Karpas-422 (cell line): ENCODE results near the gene SARNP. TPM values are rescaled to one million over a fixed set of nuclear protein-coding genes. Genes with fewer than 3 reads are reported as not detected.
A peak's percentile ranks its signal among the peaks of the same experiment; 100 is the strongest.

Source experiments
- DNase-seq: peaks from one replicate; pipeline ENCODE4 v3.0.0-alpha.2; 2015
- H2AFZ ChIP-seq: fragments of 200-600 bp; sonication (generic); 2 replicates; pipeline ENCODE4 v1.6.1; 2014; ENCODE audit warnings: antibody characterized with exemption, low read length, mixed read lengths
- H3K27ac ChIP-seq: fragments of 200-600 bp; sonication (generic); 2 replicates; pipeline ENCODE4 v1.5.1; 2014; ENCODE audit warnings: mild to moderate bottlenecking, low read length, moderate library complexity
- H3K27me3 ChIP-seq: fragments of 200-600 bp; sonication (generic); 2 replicates; pipeline ENCODE4 v1.6.1; 2014; ENCODE audit warnings: low read length, mixed read lengths
- H3K36me3 ChIP-seq: fragments of 200-600 bp; sonication (generic); 2 replicates; pipeline ENCODE4 v1.6.1; 2014; ENCODE audit warnings: low read length, mixed read lengths; ENCODE audit not compliant: insufficient read depth
- H3K4me1 ChIP-seq: fragments of 200-600 bp; sonication (generic); 2 replicates; pipeline ENCODE4 v1.6.1; 2014; ENCODE audit warnings: mild to moderate bottlenecking, low read length, mixed read lengths
- H3K4me2 ChIP-seq: fragments of 200-600 bp; sonication (generic); 2 replicates; pipeline ENCODE4 v1.6.1; 2014; ENCODE audit warnings: low read length, low read depth, mild to moderate bottlenecking; ENCODE audit not compliant: poor library complexity, severe bottlenecking
- H3K4me3 ChIP-seq: fragments of 200-600 bp; sonication (generic); 2 replicates; pipeline ENCODE4 v1.5.1; 2014; ENCODE audit warnings: mild to moderate bottlenecking, antibody characterized with exemption, low read length, mixed read lengths
- H3K79me2 ChIP-seq: fragments of 200-600 bp; sonication (generic); 2 replicates; pipeline ENCODE4 v1.6.1; 2014; ENCODE audit warnings: mild to moderate bottlenecking, low read length, mixed read lengths
- H3K9ac ChIP-seq: fragments of 200-600 bp; sonication (generic); 2 replicates; pipeline ENCODE4 v1.6.0; 2014; ENCODE audit warnings: low read length
- H3K9me2 ChIP-seq: fragments of 200-600 bp; sonication (generic), shearing (Covaris generic); replicated peaks from 2 replicates; pipeline ENCODE4 v1.6.0; 2014; ENCODE audit warnings: mild to moderate bottlenecking, low read length, moderate library complexity; ENCODE audit not compliant: insufficient read depth
- H3K9me3 ChIP-seq: fragments of 300-700, 200-600 bp; sonication (generic); 2 replicates; pipeline ENCODE4 v1.6.1; 2014; ENCODE audit warnings: low read length, mixed read lengths
- H4K20me1 ChIP-seq: fragments of 200-600 bp; sonication (generic); 2 replicates; pipeline ENCODE4 v1.6.1; 2014; ENCODE audit warnings: mild to moderate bottlenecking, antibody characterized with exemption, low read length, low read depth; ENCODE audit not compliant: insufficient read depth
- total RNA-seq: library from RNA; depleted of rRNA; stranded (reverse); fragments of >200 nt; shearing (Covaris generic); gene quantifications from 2 replicates; pipeline ENCODE4 v1.2.3, GENCODE V29; 2014; ENCODE audit warnings: low replicate concordance

The SARNP gene
- total RNA-seq, 1 experiment from 2014 or later: 64.9 TPM

DNA sequence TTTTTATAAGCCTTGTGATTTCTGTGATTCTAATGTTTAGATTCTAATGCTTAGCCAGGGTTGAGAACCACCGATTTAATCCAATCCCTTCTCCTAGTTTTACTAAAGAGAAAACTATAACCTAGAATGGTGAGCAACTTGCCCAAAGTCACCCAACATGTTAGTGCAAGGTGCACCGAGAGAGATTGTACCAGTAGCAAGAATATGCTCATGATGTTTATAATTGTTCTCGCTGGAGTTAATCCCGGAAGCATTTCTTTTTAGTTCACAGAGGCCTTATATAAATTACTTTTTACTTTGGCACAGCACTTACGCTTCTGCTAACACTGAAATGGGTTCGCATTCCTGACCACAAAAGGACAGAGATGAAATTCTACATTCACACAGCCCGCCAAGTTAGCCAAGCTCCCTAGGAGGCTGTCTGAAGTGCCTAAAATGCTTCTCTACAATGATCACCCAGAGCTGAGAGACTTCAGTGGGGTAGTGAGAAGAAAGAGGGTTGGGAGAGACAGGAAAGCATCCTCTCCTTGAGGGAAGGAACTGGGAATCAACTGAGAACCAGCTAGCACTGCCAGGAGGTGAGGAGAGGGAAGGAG is 102.3 kb downstream of the SARNP start:
- peak overlapping the region; percentile 74 for H3K4me3 ChIP-seq

DNA sequence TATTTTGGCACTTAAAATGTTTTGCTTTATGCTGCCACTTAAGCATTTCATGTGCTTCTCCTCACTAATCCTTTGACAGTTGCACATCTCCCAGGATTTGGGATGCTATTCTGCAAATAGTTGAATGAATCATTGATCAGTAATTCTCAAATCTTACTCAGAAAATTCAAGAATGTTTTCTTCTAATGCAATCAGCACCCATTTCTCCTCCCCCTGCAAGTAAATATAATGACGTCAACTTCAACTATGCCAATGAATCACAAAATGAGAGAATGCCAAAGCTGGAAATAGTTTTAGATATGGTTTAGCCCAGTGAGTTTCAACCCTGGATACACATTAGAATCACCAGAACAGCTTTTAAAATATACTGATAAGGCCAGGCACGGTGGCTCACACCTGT is 103.8 kb downstream of the SARNP start:
- Histone ChIP-seq H3K4me3 (no peak overlapping the region), H3K27me3 (no peaks in the 10 kb centered on the region), H3K9me3 (no peaks in the 10 kb centered on the region), H3K79me2 (peaks cover 23% of the 10 kb centered on the region), H3K27ac (no peak overlapping the region), H3K9ac (no peak overlapping the region), H3K9me2 (no peaks in the 10 kb centered on the region), H2AFZ (no peak overlapping the region), H3K36me3 (no peaks in the 10 kb centered on the region), H3K4me2 (no peak overlapping the region), H3K4me1 (peaks cover 27% of the 10 kb centered on the region), H4K20me1 (no peaks in the 10 kb centered on the region)
- no peak for DNase-seq

More for the DNA sequence above, 102.3 kb downstream of the SARNP start:
- Histone ChIP-seq H3K9ac (peak overlapping the region; percentile 84), H3K27ac (no peak overlapping the region), H3K36me3 (no peaks in the 10 kb centered on the region), H3K4me2 (peak overlapping the region; percentile 95), H4K20me1 (no peaks in the 10 kb centered on the region), H3K9me2 (no peaks in the 10 kb centered on the region), H3K27me3 (no peaks in the 10 kb centered on the region), H2AFZ (peak overlapping the region; percentile 81), H3K9me3 (no peaks in the 10 kb centered on the region), H3K79me2 (peaks cover 25% of the 10 kb centered on the region), H3K4me1 (peaks cover 34% of the 10 kb centered on the region)
- no peak for DNase-seq

DNA sequence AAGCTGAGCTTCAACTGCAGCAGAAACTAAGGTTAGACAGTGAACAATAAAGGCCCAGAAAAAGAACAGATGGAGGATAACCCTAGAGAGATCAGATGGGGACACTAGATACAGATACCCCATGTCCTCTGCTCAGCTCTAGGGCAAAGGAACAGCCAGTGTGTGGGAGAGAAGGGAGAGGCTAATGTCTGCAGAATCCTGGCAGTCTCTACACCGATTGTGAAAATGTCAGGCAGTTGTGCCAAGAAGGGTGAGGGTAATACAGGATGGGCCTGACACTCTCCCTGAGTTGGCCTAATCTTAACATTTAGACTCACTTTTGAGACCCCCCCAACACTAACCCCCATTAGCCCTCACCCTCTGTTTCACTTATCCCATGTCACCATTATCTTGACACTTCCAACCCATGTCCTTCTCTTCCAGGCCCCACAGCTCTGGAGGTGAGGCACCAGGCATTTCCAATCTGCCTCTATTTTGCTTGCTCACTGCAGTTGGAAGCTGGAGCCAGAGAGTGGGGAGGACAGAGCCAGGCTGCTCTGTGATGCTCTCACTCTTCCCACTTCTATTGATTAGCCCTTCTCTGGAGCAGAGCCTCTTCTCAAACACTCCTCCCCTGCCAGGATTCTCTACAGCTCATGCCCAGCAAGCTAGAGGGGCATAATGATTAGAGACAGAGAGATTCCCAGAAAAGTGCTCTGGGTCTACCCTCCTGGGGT is 104.7 kb downstream of the SARNP start:
- no peak overlapping the region for H3K9ac ChIP-seq
- H2AFZ ChIP-seq: no peak overlapping the region
- H3K36me3 ChIP-seq: no peaks in the 10 kb centered on the region
- peaks cover 25% of the 10 kb centered on the region for H3K4me1 ChIP-seq
- no peak overlapping the region for H3K4me3 ChIP-seq
- no peaks in the 10 kb centered on the region for H4K20me1 ChIP-seq
- H3K9me2 ChIP-seq: no peaks in the 10 kb centered on the region
- no peak overlapping the region for H3K27ac ChIP-seq
- no peak overlapping the region for H3K4me2 ChIP-seq
- H3K27me3 ChIP-seq: no peaks in the 10 kb centered on the region
- peaks cover 14% of the 10 kb centered on the region for H3K79me2 ChIP-seq
- H3K9me3 ChIP-seq: no peaks in the 10 kb centered on the region
- DNase-seq: no peak

DNA sequence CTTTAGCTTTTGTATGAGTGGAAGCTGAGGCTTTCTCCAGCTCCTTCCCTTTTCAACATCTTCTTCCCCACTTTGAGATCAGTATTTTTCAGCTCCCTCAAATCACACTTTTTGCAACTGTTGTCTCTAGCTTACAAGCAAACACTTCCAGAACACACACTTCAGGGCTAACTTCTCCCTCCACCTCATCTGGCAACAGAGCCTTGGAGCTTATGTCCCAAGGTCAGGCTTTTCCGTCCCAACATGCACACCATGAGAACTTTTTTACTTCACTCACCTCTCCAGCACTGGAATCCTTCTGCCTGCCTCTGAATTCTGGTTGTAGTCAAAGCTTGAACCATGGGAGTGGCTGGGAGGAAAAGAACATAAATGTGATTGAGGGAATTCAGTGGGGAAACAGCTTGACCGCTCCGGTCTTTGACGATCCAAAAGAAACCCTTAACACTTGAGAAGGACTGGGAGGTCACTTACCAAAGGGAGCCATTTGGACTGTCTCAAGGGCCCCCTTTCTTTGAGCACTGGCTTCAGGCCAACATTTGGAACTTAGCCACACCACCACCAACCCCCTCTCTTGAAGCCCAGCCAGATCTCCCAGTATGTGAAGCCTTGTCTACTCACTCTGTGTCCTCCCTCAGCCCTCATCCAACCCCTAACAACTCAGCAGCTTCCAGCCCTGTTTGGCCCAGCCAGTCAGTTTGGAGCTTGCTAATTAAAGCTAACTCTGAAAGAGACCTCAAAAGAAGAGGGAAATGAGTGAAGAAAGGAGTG is 105.6 kb downstream of the SARNP start:
- H3K27me3 ChIP-seq: no peaks in the 10 kb centered on the region
- no peak overlapping the region for H3K4me3 ChIP-seq
- no peak for DNase-seq
- no peaks in the 10 kb centered on the region for H4K20me1 ChIP-seq
- H3K9me3 ChIP-seq: no peaks in the 10 kb centered on the region
- H2AFZ ChIP-seq: no peak overlapping the region
- H3K4me2 ChIP-seq: no peak overlapping the region
- no peaks in the 10 kb centered on the region for H3K36me3 ChIP-seq
- H3K9ac ChIP-seq: no peak overlapping the region
- peaks cover 16% of the 10 kb centered on the region for H3K4me1 ChIP-seq
- peaks cover 5% of the 10 kb centered on the region for H3K79me2 ChIP-seq
- no peak overlapping the region for H3K27ac ChIP-seq
- no peaks in the 10 kb centered on the region for H3K9me2 ChIP-seq

- H2AFZ ChIP-seq: no peak overlapping the region
- H3K9ac ChIP-seq: no peak overlapping the region
- H3K4me3 ChIP-seq: no peak overlapping the region
Measured at GRCh38 chr12:55708695-55709233, 108.8 kb downstream of the SARNP start.

GRCh38 chr12:55707841-55708694 is 109.5 kb downstream of the SARNP start, which contains the start of gene ITGA7:
Gene ITGA7, minus strand, starts transcription at chr12:55707904. Its CDS starts 222 bp downstream, at chr12:55707682.
- DNase-seq: no peak
- Histone ChIP-seq H3K4me3 (peak within 1 kb of the TSS; percentile 62; the same call in 1 of the 2 replicates), H3K4me2 (peak within 1 kb of the TSS; percentile 59), H4K20me1 (no peaks in the 10 kb centered on the region), H3K9me3 (no peaks in the 10 kb centered on the region), H2AFZ (peak within 1 kb of the TSS; percentile 78), H3K9ac (peak within 1 kb of the TSS; percentile 41), H3K36me3 (no peaks in the 10 kb centered on the region), H3K4me1 (peaks cover 12% of the 10 kb centered on the region), H3K27me3 (no peaks in the 10 kb centered on the region), H3K79me2 (no peaks in the 10 kb centered on the region), H3K27ac (no peak within 1 kb of the TSS), H3K9me2 (no peaks in the 10 kb centered on the region)

More at GRCh38 chr12:55708695-55709233, 108.8 kb downstream of the SARNP start:
- DNase-seq: no peak
- H3K27me3 ChIP-seq: no peaks in the 10 kb centered on the region
- H3K9me3 ChIP-seq: no peaks in the 10 kb centered on the region
- H3K79me2 ChIP-seq: no peaks in the 10 kb centered on the region
- no peak overlapping the region for H3K27ac ChIP-seq
- H3K4me2 ChIP-seq: peak overlapping the region; percentile 59
- no peaks in the 10 kb centered on the region for H3K9me2 ChIP-seq
- peaks cover 12% of the 10 kb centered on the region for H3K4me1 ChIP-seq
- no peaks in the 10 kb centered on the region for H3K36me3 ChIP-seq
- H4K20me1 ChIP-seq: no peaks in the 10 kb centered on the region
